ENCODE measurements around the gene MCM5. TPM values are rescaled to one million over a fixed set of nuclear protein-coding genes. Genes with fewer than 3 reads are reported as not detected.

Gene MCM5
- total RNA-seq, 1 donor from 2014 or later: 206 TPM

DNA sequence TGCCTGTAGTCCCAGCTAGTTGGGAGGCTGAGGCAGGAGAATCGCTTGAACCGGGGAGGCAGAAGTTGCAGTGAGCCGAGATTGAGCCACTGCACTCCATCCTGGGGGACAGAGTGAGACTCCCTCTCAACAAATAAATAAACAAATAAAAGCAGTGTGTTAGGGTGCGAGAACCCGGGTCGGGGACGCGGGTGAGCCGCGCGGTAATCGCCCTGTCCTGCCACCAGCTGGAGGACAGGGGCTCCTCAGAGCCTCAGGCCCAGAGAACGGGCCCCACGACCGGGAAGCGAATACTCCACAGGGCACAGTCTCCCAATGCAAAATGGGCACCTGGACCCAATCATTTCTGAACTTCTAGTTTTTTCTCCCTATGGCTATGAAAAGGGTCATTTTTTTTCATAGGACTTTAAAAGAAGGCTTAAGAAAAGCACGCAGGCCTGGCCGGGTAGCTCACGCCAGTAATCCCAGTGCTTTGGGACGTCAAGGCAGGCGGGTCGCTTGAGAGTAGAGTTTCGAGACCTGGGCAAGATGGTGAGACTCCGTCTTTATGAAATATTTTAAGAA, 744 bp upstream of the MCM5 start:
- intact Hi-C loops (cut with micrococcal nuclease): loop anchor here (1.0 kb wide), 2 partner anchors 99 to 153 kb away; no protein-coding TSS in a partner anchor

DNA sequence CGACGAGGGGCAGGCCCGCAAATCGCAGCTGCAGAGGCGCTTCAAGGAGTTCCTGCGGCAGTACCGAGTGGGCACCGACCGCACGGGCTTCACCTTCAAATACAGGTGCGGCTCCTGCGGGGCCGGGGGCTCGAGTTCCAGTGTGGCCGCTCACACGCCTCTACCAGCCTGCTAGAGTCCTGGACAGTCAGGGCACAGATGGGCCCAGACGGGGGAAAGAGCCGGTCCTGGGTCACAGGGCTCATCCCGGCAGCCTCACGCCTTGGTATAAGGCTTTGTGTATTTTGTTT, 506 bp downstream of the MCM5 start:
- intact Hi-C loops (cut with micrococcal nuclease): loop anchor here (1.0 kb wide), 2 partner anchors 19 to 50 kb away; partner anchors contain the start of gene HMOX1

DNA sequence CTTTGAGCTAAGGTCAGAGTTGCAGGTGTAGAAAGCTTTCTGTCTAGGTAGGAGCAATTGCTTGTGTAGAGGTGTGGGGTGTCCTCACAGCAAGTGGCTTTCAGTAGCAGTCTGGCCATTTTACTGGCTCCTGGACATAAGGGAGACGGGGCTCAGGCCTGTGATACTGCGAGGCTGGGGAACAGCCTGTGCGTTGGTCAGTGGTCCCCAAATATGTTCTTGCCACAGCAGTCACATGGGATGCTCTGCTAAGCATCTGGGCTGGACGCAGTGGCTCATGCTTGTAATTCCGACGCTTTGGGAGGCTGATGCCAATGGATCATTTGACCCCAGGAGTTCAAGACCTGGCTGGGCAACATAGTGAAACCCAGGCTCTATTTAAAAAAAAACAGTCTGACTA, 1.9 kb downstream of the MCM5 start:
- intact Hi-C loops (cut with micrococcal nuclease): no loop called here

DNA sequence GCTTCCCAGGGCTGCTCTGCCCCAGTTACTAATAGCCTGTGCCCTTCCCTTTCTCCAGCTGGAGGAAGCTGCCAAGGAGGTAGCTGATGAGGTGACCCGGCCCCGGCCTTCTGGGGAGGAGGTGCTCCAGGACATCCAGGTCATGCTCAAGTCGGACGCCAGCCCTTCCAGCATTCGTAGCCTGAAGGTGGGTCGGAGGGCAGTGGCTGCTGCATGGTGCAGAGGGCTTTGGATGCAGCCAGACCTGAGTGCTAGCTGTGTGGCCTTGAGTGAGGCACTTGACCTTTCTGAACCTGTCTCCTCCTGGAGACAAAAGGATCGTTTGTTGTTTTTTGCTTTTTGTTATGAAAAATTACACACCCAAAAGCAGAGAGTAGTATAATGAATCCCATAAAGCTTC, 3.4 kb downstream of the MCM5 start:
- intact Hi-C loops (cut with micrococcal nuclease): no loop called here

DNA sequence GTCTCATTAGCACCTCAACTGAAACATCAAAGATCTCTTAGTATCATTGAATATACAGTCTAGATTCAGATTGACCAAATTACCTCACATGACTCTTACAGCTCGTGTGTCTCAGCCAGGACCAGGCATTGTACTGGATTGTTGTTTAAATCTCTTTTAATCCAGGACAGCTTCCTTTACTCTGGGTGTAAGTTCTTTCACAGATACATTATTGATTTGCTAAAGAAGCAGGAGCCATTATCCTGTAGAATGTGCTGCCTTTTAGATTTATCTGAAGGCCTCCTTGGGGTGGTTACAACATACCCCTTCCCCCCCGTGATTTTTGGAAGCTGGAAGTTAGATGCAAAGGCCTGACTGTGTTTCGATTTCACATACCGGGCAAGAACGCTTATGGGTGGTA, 4.2 kb downstream of the MCM5 start:
- intact Hi-C loops (cut with micrococcal nuclease): no loop called here

DNA sequence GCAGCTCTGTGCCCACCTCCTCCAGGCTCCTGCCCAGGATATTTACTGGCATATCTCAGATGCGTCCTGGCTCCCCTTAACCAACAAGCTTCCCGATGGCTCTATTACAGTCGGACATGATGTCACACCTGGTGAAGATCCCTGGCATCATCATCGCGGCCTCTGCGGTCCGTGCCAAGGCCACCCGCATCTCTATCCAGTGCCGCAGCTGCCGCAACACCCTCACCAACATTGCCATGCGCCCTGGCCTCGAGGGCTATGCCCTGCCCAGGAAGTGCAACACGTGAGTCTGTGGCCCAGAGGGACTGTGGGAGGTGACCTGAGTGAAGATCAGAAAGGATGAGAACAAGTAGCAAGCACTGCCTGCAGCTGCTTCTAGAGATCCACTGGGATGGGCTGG, 6.5 kb downstream of the MCM5 start:
- intact Hi-C loops (cut with micrococcal nuclease): no loop called here

DNA sequence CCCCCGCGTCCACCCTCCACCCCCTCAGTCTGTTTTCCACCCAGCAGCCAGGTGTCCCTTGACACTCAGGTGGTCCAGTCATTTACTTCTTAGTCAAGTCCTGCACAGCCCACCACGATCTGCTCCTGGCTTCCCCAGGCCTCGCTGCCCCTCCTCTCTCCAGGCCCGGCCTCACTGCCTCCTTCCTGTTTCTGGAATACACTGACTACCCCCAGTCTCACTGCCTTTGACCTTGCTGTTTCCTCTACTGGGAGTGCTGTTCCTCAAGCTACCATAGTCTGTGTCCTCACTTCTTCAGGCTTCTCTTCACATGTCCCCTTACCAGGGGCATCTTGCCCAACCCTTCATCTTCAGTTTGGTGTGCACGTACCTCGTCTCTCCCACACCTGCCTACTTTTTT, 7.4 kb downstream of the MCM5 start:
- intact Hi-C loops (cut with micrococcal nuclease): no loop called here

DNA sequence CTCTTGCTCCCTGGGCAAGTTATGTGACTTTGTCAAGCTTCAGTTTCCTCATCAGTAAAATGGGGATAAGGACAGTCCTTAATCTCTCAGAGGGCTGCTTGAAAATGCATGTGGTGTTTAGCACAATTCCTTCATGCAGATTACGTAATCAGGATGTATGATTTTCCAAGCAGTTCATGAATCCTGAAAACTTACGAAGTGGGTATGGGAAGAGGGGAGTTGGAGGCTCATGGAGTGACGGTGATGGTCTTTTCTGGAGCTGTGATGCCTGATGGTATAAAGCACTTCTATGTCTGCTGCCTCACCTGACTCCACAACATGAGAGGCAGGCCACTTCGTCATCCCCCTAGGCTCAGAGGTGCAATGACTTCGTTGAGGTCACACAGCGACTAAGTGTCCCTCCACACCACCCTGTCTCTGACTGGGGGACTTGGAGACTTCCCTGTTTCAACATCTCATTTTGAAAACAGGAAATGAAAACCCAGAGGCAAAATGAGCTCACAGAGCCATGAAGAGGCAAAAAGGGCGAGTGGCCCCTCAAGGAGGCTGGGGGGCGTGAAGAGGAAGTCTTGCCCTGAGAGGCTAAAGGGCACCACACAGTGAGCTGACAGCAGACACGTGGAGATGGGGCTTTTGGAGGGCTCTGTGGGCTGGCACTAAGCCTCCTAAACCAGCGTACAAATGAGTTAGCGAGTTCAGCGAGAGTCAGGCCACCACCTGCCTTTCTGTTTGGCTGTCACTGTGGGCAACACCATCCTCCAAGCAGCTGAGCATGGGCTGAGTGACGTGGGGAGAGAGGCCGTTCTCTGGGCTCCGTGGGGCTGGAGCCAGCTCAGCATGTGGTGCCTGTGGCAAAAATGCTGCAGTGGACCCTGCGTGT, 10.1 kb downstream of the MCM5 start:
- intact Hi-C loops (cut with micrococcal nuclease): no loop called here

DNA sequence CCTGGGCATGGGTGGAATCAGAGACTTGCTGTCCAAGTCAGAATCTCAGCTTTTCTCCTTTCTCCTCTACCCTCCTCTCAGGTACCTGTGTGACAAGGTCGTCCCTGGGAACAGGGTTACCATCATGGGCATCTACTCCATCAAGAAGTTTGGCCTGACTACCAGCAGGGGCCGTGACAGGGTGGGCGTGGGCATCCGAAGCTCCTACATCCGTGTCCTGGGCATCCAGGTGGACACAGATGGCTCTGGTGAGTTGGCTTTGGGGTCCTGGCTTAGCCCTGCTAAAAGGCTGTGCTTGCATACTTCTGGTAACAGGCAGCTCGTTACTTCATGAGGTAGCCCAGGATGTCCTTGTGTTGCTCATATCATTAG, 10.7 kb downstream of the MCM5 start:
- intact Hi-C loops (cut with micrococcal nuclease): no loop called here

DNA sequence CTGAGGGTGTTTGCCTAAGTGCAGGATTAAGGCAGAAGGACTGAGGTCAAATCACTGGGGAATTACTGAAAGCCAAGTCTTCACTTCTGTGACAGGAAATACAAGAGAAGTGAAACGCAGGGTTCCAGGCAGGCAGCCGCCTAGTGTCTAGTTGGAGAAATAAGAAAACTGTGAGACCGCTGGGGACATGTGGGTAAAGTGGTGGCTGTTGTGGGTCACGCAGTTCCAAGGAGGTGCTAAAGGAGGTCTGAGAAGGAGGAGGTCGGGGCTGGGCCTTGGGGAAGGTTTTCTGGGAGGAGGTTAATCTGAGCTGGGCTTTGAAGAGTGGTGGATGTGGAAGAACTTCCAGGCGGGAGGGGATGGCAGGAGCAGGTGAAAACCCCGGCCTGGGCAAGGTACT, 11.2 kb downstream of the MCM5 start:
- intact Hi-C loops (cut with micrococcal nuclease): no loop called here

DNA sequence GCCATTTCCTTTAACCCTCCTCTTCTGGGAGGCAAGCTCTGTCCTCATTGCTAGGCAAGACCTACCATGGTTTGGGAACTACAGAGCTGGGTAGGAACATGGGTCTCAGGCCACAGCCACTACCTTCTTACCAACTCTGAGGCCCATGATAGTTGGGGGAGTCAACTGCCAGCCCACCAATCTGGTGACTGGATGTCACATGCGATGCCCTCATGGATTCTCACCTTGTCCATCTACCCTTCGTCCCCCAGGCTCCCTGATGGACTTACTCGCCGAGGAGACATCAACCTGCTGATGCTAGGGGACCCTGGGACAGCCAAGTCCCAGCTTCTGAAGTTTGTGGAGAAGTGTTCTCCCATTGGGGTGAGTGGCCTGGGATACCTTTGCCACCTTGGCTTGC, 13.7 kb downstream of the MCM5 start:
- intact Hi-C loops (cut with micrococcal nuclease): no loop called here

DNA sequence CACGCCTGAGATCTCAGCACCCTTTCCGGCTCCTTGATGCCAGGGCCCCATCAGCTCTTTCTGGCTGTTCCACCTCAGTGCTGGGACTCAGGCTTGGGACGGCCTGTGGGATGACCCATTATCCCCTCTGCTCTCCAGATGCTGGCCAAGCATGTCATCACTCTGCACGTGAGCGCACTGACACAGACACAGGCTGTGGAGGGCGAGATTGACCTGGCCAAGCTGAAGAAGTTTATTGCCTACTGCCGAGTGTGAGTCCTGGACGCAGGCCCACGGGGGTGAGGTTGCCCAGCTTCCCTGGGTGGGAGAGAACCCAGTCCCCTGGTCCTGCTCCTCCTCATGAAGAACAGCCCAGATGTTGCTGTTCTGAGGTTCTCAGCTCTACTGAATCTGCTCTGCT, 17.7 kb downstream of the MCM5 start:
- intact Hi-C loops (cut with micrococcal nuclease): no loop called here

DNA sequence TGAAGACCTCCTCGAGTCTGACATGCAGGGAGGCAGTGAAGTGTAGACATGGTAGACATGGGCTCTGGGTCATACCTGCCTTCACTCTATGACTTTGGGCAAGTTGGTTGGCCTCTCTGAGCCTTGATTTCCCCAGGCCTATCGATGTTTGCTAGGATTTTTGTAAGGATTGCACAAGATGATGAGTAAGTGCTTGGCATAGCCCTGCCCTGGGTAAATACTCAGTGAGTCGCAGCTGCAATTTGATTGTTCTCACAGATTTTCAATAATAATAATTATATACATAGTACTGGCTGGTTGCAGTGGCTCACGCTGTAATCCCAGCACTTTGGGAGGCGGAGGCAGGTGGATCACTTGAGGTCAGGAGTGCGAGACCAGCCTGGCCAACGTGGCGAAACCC, 18.1 kb downstream of the MCM5 start:
- intact Hi-C loops (cut with micrococcal nuclease): no loop called here

DNA sequence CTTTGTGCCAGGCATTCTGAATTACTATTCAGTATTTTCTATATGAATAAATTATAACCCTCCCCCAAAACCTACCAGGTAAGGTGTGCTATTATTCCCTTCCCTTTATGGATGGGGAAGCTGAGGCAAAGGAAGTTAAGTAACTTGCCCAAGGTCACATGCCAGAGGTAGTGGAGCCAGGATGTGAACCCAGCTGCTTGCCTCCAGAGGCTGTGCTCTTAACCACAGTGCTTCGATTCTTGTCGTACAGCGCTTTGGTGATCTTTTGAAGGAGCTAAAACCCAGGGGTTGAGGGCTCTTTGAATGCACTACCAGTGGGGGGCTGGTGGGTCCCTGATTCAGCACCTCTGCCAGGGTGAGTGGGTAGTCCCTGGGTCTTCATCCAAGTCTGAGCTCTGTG, 18.8 kb downstream of the MCM5 start:
- intact Hi-C loops (cut with micrococcal nuclease): no loop called here

DNA sequence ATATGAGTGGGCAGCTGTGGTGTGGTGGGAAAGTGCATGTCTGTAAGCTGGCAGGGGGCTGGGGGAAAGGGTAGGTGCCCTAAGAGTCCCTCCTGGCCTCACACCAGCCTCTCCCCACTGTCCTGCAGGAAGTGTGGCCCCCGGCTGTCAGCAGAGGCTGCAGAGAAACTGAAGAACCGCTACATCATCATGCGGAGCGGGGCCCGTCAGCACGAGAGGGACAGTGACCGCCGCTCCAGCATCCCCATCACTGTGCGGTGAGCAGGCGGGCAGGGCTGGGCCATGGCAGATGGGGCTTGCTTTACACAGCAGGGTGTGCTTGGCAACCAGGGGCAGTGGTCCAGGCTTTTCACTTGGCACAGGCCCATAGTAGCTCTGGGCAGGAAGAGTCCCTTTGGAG, 19.8 kb downstream of the MCM5 start:
- intact Hi-C loops (cut with micrococcal nuclease): no loop called here

DNA sequence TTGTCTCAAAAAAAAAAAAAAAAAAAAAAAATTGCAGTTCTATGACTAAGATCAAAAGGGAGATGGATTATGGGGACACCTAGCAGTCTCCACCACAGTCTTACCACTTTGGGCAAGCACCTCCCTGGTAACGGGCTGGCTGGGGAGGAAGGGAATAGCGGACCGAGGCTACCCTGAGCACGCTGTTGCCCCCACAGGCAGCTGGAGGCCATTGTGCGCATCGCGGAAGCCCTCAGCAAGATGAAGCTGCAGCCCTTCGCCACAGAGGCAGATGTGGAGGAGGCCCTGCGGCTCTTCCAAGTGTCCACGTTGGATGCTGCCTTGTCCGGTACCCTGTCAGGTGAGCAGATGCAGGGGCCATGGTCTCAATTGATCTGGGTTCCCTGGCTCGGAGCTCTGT, 21.2 kb downstream of the MCM5 start:
- intact Hi-C loops (cut with micrococcal nuclease): no loop called here

DNA sequence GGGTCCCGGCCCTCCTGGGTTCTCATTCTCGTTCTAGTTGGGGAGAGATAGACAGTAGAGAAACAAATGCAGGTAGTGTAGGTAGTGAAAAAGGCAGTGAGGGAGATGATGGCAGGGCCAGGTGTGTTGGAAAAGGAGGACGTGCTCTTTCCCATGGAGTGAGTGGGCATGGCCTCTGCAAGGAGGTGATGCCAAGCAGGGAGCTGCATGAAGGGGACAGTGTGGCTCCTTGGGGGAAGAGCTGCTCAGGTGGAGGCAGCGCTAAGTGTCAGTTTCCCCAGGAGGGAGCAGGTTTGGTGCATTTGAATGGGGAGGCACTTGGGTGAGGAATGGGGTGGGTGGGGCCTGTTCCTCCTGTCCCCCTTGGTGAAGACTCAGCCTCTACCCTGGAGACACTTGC, 22.2 kb downstream of the MCM5 start:
- intact Hi-C loops (cut with micrococcal nuclease): no loop called here

DNA sequence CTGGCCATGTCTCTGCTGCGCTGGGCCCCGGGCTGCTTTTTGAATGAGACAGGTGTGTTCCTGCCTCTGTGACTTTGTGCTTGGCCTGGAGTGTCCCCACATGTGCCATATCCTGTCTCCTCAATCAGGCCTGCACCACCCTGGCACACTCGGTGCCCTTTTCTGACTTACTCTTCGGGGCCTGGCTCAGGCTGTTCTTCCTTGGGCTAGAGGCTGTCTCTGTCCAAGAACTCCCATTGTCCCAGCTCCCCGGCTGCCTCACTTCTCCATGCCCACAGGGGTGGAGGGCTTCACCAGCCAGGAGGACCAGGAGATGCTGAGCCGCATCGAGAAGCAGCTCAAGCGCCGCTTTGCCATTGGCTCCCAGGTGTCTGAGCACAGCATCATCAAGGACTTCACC, 23.0 kb downstream of the MCM5 start:
- intact Hi-C loops (cut with micrococcal nuclease): no loop called here

DNA sequence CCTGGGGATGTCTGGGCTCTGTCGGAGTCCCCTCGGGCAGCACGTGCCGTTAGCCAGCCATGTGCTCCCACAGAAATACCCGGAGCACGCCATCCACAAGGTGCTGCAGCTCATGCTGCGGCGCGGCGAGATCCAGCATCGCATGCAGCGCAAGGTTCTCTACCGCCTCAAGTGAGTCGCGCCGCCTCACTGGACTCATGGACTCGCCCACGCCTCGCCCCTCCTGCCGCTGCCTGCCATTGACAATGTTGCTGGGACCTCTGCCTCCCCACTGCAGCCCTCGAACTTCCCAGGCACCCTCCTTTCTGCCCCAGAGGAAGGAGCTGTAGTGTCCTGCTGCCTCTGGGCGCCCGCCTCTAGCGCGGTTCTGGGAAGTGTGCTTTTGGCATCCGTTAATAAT, 24.1 kb downstream of the MCM5 start:
- intact Hi-C loops (cut with micrococcal nuclease): no loop called here

DNA sequence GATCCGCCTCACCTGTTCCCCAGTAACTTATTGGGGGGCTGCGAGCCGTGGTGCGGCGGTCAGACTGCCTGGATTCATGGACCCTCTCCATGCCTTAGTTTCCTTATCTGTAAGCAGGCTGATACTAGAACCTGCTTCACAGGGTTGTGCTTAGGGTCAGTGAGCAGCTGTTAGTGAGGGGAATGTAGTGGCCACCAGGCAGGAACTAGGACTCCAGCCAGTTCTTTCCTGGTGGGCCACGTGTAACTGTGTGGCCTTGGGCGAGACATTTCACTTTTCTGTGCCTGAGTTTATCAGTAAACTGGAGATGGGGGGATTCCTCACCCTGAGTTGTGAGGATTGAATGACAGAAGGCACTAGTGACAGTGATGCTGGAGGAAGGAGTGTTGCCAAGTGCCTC, 24.8 kb downstream of the MCM5 start:
- intact Hi-C loops (cut with micrococcal nuclease): no loop called here

DNA sequence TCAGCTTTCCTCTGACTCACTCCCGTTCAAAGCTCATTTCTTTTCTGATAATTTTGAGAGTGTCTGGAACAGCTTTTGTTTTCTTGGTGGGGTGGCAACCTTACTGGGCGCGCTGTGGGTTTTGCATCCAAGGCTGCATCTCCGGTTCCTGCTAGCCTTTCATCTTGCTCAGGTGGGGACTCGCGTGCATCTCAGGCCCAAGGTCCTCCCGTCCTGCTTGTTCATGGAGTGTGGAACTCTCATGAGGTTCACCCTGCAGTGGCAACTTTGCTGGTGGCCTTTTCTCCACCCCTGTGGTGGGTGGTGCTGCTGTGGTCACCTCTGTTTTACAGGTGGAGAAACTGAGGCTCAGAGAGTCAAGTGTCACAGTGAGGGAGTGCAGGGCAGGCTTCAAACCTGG, 25.6 kb downstream of the MCM5 start:
- intact Hi-C loops (cut with micrococcal nuclease): no loop called here

DNA sequence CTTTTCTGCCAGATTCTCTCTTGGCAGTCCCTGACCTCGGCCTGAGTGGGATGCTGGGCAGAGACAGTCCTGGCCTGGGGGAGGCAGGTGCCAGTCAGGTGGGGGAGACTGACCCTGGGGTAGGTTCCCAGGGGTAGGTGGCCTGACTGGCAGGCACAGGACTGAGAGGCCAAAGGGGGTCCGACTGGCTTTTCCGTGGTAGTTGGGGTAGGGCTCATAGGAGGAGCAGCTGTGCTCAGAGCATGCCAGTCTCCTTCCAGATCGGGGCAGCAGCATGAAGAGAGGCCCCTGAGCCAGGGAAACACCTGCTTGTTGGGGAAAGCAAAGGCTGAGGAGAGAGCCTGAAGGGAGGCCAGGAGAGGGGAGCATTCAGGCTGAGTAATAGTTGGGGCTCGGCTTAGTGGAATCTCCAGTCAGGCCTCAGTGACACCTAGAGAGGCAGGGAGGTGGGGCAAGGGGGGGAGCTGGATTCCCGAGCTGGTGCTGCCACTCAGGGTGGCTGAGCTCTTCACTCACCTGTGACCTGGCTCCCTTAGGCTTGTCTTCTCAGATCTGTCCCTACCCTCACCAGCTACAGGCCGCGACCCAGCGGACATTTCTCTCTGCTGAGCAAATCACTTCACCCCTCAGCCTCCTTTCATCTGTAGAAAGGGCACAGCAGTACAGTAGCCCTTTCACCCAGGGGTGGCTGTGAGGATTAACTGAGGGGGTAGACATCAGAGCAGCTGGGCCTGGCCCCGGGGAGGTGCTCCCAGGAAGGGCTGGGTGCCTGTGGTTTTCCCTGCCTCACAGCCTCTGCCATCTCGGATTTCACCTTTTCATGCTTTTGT, 26.2 kb downstream of the MCM5 start:
- intact Hi-C loops (cut with micrococcal nuclease): no loop called here

DNA sequence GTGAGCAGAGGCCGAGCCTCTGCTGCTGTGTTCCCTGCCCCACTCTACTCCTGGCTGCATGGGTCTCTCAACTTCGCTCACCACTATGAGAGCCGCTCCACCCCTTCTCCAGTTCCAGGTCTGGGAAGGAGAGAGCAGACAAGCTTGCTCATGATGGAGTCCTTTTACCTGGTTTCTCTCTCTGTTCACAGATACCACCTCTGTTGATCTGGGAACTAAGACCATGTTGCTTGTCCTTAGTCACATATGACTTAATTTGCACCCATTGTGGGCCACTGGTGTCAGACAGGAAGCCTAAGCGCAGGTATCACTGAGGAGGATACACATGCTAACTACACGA, 26.8 kb downstream of the MCM5 start:
- intact Hi-C loops (cut with micrococcal nuclease): no loop called here
